Measurements from ENCODE around the gene MRPL12.
"Not testable (repeated sequence)": the region's sequence is repeated elsewhere in the genome, so short reads cannot be mapped to it uniquely, and the experiment has no call there.

Gene MRPL12

GRCh38 chr17:81672504-81672903 is 30.7 kb upstream of the MRPL12 start:
- Histone ChIP-seq H3K27me3 (ENCODE audit: low read depth) (no peaks in the 10 kb centered on the region), H3K36me3 (replicated peaks) (peaks cover 71% of the 10 kb centered on the region), H3K4me3 (no peak overlapping the region), H3K4me1 (peaks cover 6% of the 10 kb centered on the region), H3K9me3 (no peaks in the 10 kb centered on the region)
- DNase-seq (ENCODE audit: low spot score in 2 of 2): no peak
- in situ Hi-C loops (cut with MboI; ENCODE audit: low sequenced_read_pairs): no loop called here

GRCh38 chr17:81672954-81673353 is 30.2 kb upstream of the MRPL12 start:
- no peak for DNase-seq (ENCODE audit: low spot score in 2 of 2)
- Histone ChIP-seq H3K4me3 (no peak overlapping the region), H3K27me3 (ENCODE audit: low read depth) (no peaks in the 10 kb centered on the region), H3K4me1 (0 out of 2 replicates have a peak, but pooled peaks cover 3% of the 10 kb centered on the region), H3K36me3 (replicated peaks) (peaks cover 66% of the 10 kb centered on the region), H3K9me3 (no peaks in the 10 kb centered on the region)
- in situ Hi-C loops (cut with MboI; ENCODE audit: low sequenced_read_pairs): no loop called here

DNA sequence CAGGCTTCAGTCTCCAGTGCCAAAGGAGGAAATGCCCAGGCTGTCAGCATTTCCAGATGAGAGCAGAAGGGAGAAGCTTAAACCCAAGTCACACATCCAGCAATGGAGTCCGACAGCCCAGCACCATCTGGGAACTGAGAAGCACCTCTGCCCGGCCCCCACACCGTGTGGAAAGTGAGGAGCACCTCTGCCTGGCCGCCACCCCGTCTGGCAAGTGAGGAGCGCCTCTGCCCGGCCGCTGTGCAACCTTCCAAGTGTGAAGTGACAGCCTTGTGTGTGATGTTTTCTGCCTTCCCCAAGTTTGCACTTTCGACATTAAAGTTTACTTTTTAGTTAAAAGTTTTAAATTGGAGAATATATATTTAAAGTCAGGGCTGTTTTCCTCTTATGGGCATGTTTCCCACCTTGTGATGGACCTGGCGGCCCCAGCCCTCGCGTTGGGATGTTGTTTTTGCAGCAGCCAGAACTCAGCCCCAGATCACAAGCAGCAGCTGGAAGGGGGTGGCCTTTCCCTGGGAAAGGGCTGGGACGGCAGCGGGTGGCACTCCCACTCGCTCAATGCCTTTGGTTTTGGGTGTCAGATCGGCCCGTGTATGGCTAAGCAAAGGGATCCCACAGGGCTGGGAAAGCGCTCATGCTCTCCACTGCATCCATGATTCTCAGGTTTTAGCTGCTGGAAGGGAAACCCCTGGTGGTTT is 29.5 kb upstream of the MRPL12 start:
- in situ Hi-C loops (cut with MboI; ENCODE audit: low sequenced_read_pairs): no loop called here
- H3K4me1 ChIP-seq: no peaks in the 10 kb centered on the region
- no peaks in the 10 kb centered on the region for H3K9me3 ChIP-seq
- peaks cover 59% of the 10 kb centered on the region for H3K36me3 ChIP-seq (replicated peaks)
- DNase-seq (ENCODE audit: low spot score in 2 of 2): no peak
- no peak overlapping the region for H3K4me3 ChIP-seq
- no peaks in the 10 kb centered on the region for H3K27me3 ChIP-seq (ENCODE audit: low read depth)

DNA sequence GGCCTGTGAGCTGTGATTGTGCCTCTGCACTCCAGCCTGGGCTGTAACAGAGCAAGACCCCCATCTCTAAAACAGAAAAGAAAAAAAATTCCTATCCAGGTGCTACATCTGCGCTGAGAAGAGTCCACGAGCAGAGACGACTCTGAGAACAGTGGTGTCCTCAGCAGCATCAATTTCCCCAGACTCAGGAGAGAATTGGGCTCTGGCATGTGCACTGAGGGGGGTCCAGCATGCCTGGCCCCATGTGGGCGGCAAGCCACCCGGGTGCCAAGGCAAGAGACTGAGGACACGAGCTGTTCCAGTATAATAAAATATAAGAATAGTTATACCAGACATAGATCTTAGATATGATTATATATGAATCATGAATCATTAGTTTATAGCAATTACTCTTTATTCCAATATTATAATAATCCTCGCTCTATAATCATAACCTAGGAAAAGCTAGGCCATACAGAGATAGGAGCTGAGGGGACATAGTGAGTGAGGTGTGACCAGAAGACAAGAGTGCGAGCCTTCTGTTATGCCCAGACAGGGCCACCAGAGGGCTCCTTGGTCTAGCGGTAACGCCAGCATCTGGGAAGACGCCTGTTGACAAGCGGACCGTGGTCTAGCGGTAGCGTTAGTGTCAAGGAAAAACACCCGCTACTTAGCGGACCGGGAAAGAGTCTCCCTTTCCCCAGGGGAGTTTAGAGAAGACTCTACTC is 27.5 kb upstream of the MRPL12 start:
- peaks cover 39% of the 10 kb centered on the region for H3K36me3 ChIP-seq (replicated peaks)
- in situ Hi-C loops (cut with MboI; ENCODE audit: low sequenced_read_pairs); H3K4me1 ChIP-seq; H3K9me3 ChIP-seq; H3K4me3 ChIP-seq; H3K27me3 ChIP-seq (ENCODE audit: low read depth): not testable (repeated sequence)
- peak in 1 of 2 experiments; percentile 58 for DNase-seq (ENCODE audit: low spot score in 2 of 2)

GRCh38 chr17:81676906-81677305 is 26.3 kb upstream of the MRPL12 start:
- H3K36me3 ChIP-seq (replicated peaks): peaks cover 32% of the 10 kb centered on the region
- no peak overlapping the region for H3K4me3 ChIP-seq
- H3K4me1 ChIP-seq: no peaks in the 10 kb centered on the region
- H3K27me3 ChIP-seq (ENCODE audit: low read depth): no peaks in the 10 kb centered on the region
- H3K9me3 ChIP-seq: no peaks in the 10 kb centered on the region
- in situ Hi-C loops (cut with MboI; ENCODE audit: low sequenced_read_pairs): no loop called here
- DNase-seq (ENCODE audit: low spot score in 2 of 2): no peak

- Histone ChIP-seq H3K4me3 (no peak overlapping the region), H3K27me3 (ENCODE audit: low read depth) (no peaks in the 10 kb centered on the region), H3K4me1 (peaks cover 14% of the 10 kb centered on the region), H3K9me3 (no peaks in the 10 kb centered on the region), H3K36me3 (replicated peaks) (peaks cover 9% of the 10 kb centered on the region; the same call in 1 of the 2 replicates)
- in situ Hi-C loops (cut with MboI; ENCODE audit: low sequenced_read_pairs): no loop called here
- DNase-seq (ENCODE audit: low spot score in 2 of 2): no peak
Measured at GRCh38 chr17:81680150-81680549, 23.0 kb upstream of the MRPL12 start.

DNA sequence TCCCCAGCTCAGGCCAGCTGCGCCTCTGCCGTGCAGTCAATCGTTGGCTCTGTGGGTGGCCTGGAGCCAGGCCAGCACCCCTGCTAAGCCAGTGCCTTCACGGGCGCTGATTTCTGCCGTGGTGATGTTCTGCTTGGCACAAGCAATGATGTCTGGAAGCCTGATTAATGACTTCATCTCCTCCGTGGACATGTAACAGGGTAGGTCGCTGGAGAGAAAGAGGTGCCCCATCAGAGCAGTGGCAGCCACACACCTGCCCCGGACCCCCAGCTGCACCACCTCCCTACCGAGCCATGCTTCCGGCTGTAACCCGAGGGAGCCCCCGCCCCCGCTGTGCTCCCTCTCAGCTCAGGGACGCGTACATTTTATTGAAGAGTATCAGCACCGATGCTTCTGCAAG is 21.5 kb upstream of the MRPL12 start:
- Histone ChIP-seq H3K4me1 (peaks cover 14% of the 10 kb centered on the region), H3K4me3 (no peak overlapping the region), H3K9me3 (no peaks in the 10 kb centered on the region), H3K36me3 (replicated peaks) (peaks cover 18% of the 10 kb centered on the region), H3K27me3 (ENCODE audit: low read depth) (no peaks in the 10 kb centered on the region)
- no peak for DNase-seq (ENCODE audit: low spot score in 2 of 2)
- in situ Hi-C loops (cut with MboI; ENCODE audit: low sequenced_read_pairs): no loop called here

DNA sequence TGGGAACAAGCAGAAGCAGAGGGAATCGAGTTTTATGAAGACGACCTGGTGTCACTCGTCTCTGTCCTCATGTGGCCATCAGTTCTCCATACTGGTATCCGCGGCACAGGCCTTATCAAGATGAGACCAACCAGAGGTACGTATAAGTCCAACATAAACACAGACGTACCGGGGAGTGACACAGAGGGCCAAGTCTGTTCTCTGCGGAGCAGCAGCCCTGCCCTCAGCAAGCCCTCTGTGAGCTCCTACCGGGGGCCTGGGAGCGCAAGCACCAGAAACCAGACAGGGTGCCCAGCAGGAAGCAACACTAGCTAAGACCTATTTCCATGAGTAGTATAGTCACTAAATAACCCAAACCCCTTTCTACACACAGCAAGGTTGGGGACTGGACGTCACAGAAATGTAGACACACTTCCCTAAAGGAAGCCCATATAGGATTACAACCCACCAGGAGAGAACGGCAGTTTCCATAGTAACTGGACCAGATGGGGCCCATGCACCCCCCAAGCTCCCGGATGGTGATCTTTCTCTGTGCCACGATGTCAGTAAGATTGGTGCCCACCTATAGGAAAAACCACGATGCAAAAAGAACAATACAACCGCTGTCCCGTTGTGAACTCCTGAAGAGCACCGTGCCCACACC is 20.5 kb upstream of the MRPL12 start:
- Histone ChIP-seq H3K9me3 (no peaks in the 10 kb centered on the region), H3K36me3 (replicated peaks) (peaks cover 28% of the 10 kb centered on the region), H3K4me3 (peak overlapping the region; percentile 90), H3K27me3 (ENCODE audit: low read depth) (no peaks in the 10 kb centered on the region), H3K4me1 (peaks cover 14% of the 10 kb centered on the region)
- in situ Hi-C loops (cut with MboI; ENCODE audit: low sequenced_read_pairs): no loop called here
- DNase-seq (ENCODE audit: low spot score in 2 of 2): no peak

DNA sequence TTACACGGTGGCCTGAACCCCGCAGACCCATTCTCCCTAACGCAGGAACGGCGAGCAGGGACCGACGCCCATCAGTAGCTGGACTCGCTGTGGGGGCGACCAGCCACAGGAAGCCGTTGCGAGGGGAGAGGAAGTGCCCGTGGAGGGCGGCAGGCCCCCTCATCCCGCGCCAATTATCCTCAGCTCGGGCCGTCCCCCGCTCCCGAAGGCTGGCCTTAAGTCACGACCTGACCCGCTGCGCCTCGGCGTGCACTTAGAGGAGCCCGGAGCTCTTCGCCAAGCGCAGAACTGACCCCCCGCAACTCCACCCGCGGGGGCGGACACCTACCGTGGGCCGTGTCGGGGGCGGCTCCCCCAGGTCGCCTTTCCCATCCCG is 20.0 kb upstream of the MRPL12 start:
- in situ Hi-C loops (cut with MboI; ENCODE audit: low sequenced_read_pairs): no loop called here
- Histone ChIP-seq H3K4me1 (peaks cover 14% of the 10 kb centered on the region), H3K27me3 (ENCODE audit: low read depth) (no peaks in the 10 kb centered on the region), H3K4me3 (peak overlapping the region; percentile 90), H3K36me3 (replicated peaks) (peaks cover 33% of the 10 kb centered on the region), H3K9me3 (no peaks in the 10 kb centered on the region)
- DNase-seq (ENCODE audit: low spot score in 2 of 2): no peak

GRCh38 chr17:81683584-81684441 is 19.4 kb upstream of the MRPL12 start, which contains the start of the genes ARL16 and HGS:
Gene ARL16 (minus strand): TSS chr17:81683797. CDS start chr17:81683753, 44 bp downstream.
Gene HGS (plus strand): TSS chr17:81684011. CDS start chr17:81684067, 56 bp downstream.
- in situ Hi-C loops (cut with MboI; ENCODE audit: low sequenced_read_pairs): no loop called here
- H3K4me3 ChIP-seq: peak within 1 kb of the TSS; percentile 90
- no peaks in the 10 kb centered on the region for H3K9me3 ChIP-seq
- peak; percentile 98 for DNase-seq (ENCODE audit: low spot score in 2 of 2)
- H3K27me3 ChIP-seq (ENCODE audit: low read depth): no peaks in the 10 kb centered on the region
- peaks cover 40% of the 10 kb centered on the region for H3K36me3 ChIP-seq (replicated peaks)
- peaks cover 14% of the 10 kb centered on the region for H3K4me1 ChIP-seq

DNA sequence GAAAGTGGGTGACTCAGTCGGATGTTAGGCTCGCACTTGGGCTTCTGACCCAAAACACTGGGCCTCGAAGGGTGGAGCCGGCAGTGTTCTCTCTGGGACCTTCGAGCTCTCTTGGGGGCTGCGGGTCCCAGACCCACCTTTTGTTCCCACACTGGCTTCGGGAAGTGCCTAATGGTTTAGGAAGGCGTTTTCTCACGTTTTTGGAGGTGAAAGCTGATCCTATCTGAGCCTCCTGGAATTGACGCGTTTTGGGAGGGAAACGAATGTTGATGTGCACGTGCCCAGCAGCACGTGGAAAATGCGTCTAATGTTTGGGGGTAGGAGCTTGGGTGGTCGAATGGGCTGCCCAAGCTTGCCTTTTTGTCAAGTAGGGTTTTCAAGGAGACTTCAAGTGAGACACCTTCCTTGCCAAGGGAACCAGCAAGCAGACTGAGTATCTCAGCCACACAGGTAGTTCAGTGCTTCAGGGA is 18.7 kb upstream of the MRPL12 start:
- no peaks in the 10 kb centered on the region for H3K27me3 ChIP-seq (ENCODE audit: low read depth)
- peak overlapping the region; percentile 90 for H3K4me3 ChIP-seq
- in situ Hi-C loops (cut with MboI; ENCODE audit: low sequenced_read_pairs): no loop called here
- H3K36me3 ChIP-seq (replicated peaks): peaks cover 46% of the 10 kb centered on the region
- H3K9me3 ChIP-seq: no peaks in the 10 kb centered on the region
- DNase-seq (ENCODE audit: low spot score in 2 of 2): no peak
- H3K4me1 ChIP-seq: peaks cover 14% of the 10 kb centered on the region

- no peak for DNase-seq (ENCODE audit: low spot score in 2 of 2)
- Histone ChIP-seq H3K4me3 (peak overlapping the region; percentile 90), H3K9me3 (no peaks in the 10 kb centered on the region), H3K4me1 (peaks cover 14% of the 10 kb centered on the region), H3K27me3 (ENCODE audit: low read depth) (no peaks in the 10 kb centered on the region), H3K36me3 (replicated peaks) (peaks cover 50% of the 10 kb centered on the region)
- in situ Hi-C loops (cut with MboI; ENCODE audit: low sequenced_read_pairs): no loop called here
Measured at GRCh38 chr17:81685108-81685507, 18.1 kb upstream of the MRPL12 start.

GRCh38 chr17:81686614-81687013 is 16.6 kb upstream of the MRPL12 start:
- no peaks in the 10 kb centered on the region for H3K27me3 ChIP-seq (ENCODE audit: low read depth)
- peaks cover 14% of the 10 kb centered on the region for H3K4me1 ChIP-seq
- DNase-seq (ENCODE audit: low spot score in 2 of 2): no peak
- no peak overlapping the region for H3K4me3 ChIP-seq
- H3K9me3 ChIP-seq: no peaks in the 10 kb centered on the region
- in situ Hi-C loops (cut with MboI; ENCODE audit: low sequenced_read_pairs): no loop called here
- peaks cover 58% of the 10 kb centered on the region for H3K36me3 ChIP-seq (replicated peaks)
